Left ventricle myocardium inferior (tissue), 1 donor: ENCODE data around the gene SNTA1. TPM values are rescaled to one million over a fixed set of nuclear protein-coding genes. Genes with fewer than 3 reads are reported as not detected.
"Not testable (repeated sequence)": the region's sequence is repeated elsewhere in the genome, so short reads cannot be mapped to it uniquely, and the experiment has no call there.

Experiments
- DNase-seq: peaks from one replicate; pipeline ENCODE4 v3.0.0-alpha.2; 2020
- H3K27ac ChIP-seq: fragments of 200-600 bp; replicated peaks from 2 replicates; pipeline ENCODE4 v1.8.0; 2021
- H3K27me3 ChIP-seq: fragments of 200-600 bp; 2 replicates; pipeline ENCODE4 v1.8.0; 2021; ENCODE audit warnings: low read depth
- H3K36me3 ChIP-seq: fragments of 200-600 bp; 2 replicates; pipeline ENCODE4 v1.8.0; 2021
- H3K4me1 ChIP-seq: fragments of 200-600 bp; 2 replicates; pipeline ENCODE4 v1.8.0; 2021
- H3K4me3 ChIP-seq: fragments of 200-600 bp; 2 replicates; pipeline ENCODE4 v1.8.0; 2021; ENCODE audit warnings: mild to moderate bottlenecking, moderate library complexity
- H3K9me3 ChIP-seq: fragments of 200-600 bp; replicated peaks from 2 replicates; pipeline ENCODE4 v1.8.0; 2021
- intact Hi-C: fragments of 100-400 bp; cut with micrococcal nuclease; formaldehyde crosslinking; loops from one replicate; pipeline ENCODE4 v1.11.0; 2022
- total RNA-seq: library from RNA; stranded (reverse); fragmentation: NEBNext Ultra II Directional; extraction: Animal tissue kit (Norgen Biotek cat#: 25700); gene quantifications from one replicate; pipeline ENCODE4 v1.2.1, GENCODE V29; 2021
- TF ChIP-seq, protein P1 (sequence below): fragments of 200-600 bp; IDR thresholded peaks from 2 replicates; pipeline ENCODE4 v1.8.0; 2021; ENCODE audit warnings: antibody characterized with exemption, mild to moderate bottlenecking, borderline replicate concordance
- donor health status: DM: no; HTN: yes; CAD: no; lungs with severe emphysema.

Gene SNTA1
- total RNA-seq, 1 donor from 2014 or later = 202 TPM

DNA sequence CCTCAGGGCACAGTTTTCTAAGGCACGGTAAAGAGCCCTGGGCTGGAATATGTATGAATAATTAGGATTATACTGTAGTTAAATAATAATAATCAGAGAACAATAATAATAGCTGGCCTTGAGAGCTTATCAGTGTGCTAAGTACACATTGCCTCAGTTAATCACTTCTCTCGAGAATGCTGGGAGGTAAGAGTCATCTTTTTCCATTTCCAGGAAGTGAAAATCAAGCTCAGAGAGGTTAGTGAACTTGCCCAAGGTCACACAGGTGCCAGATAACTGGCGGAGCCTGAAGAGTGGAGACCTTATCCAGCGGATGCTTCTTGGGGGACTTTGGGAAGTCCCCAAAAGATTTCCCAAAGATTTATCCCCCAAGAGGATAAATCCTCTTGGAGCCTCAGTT is 26.9 kb upstream of the SNTA1 start:
- Histone ChIP-seq H3K27me3 (peaks cover 13% of the 10 kb centered on the region), H3K9me3 (no peaks in the 10 kb centered on the region), H3K4me1 (no peaks in the 10 kb centered on the region), H3K4me3 (no peak overlapping the region), H3K27ac (no peak overlapping the region), H3K36me3 (no peaks in the 10 kb centered on the region)
- DNase-seq = no peak
- TF ChIP-seq, protein P1, sequence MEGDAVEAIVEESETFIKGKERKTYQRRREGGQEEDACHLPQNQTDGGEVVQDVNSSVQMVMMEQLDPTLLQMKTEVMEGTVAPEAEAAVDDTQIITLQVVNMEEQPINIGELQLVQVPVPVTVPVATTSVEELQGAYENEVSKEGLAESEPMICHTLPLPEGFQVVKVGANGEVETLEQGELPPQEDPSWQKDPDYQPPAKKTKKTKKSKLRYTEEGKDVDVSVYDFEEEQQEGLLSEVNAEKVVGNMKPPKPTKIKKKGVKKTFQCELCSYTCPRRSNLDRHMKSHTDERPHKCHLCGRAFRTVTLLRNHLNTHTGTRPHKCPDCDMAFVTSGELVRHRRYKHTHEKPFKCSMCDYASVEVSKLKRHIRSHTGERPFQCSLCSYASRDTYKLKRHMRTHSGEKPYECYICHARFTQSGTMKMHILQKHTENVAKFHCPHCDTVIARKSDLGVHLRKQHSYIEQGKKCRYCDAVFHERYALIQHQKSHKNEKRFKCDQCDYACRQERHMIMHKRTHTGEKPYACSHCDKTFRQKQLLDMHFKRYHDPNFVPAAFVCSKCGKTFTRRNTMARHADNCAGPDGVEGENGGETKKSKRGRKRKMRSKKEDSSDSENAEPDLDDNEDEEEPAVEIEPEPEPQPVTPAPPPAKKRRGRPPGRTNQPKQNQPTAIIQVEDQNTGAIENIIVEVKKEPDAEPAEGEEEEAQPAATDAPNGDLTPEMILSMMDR = no peak
- intact Hi-C loops = no loop called here

DNA sequence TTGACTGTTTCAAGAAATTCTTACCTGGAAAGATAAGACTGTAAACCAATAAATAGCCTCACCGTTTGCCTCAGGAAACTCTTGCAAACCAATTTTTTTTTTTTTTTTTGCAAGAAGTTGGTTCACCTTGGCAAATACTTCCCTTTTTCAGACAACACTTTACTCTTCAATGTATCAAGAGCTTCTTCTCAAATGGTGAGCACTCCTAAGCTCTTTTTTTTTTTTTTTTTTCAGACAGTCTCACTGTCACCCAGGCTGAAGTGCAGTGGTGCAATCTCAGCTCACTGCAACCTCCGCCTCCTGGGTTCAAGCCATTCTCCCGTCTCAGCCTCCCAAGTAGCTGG is 22.7 kb upstream of the SNTA1 start:
- Histone ChIP-seq H3K27ac (no peak overlapping the region), H3K4me1 (peaks cover 17% of the 10 kb centered on the region), H3K27me3 (no peaks in the 10 kb centered on the region), H3K36me3 (no peaks in the 10 kb centered on the region), H3K4me3 (no peak overlapping the region), H3K9me3 (no peaks in the 10 kb centered on the region)
- TF ChIP-seq, protein P1 = no peak
- DNase-seq = no peak
- intact Hi-C loops = loop anchor here (10.0 kb wide), 1 partner anchor 179 kb away; no protein-coding TSS in a partner anchor

DNA sequence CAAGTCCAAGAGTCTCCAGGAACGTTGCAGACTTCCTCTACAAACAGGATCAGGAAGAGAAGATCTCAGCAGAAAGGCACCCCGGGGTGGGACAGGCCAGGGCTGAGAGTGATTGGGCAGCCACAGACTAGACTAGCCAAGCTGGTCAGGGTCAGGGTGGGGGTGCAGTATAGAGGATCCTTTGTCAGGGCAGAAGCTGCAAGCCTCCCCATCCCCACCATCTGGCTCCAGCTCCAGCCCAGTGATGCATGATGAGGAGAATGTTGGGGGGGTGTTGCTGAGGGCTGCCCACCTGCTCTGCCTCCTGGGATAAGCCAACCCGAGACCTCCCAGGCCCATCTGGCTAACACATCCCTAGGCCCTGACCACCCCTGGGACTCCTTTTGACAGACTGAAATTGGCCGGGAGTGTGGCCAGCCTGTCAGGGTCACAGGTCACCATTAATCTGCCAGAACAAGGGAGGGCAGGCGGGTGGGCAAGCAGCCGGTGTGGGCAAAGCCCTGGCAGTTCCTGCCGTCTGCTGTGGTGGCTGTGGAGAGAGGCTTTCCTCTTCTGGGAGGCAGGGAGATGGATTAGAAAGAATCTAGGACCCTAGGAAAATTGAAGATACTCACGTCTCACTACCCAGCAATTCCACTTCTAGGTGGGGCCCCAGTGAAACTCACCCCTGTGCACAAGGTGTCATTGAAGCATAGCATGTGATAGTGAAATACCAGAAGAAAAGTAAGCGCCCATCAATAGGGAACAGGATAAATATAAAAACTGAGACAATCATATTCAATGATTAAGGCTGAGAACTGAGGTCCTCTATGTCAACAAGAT is 22.1 kb upstream of the SNTA1 start:
- Histone ChIP-seq H3K4me3 (no peak overlapping the region), H3K4me1 (peaks cover 17% of the 10 kb centered on the region), H3K9me3 (no peaks in the 10 kb centered on the region), H3K27ac (no peak overlapping the region), H3K27me3 (no peaks in the 10 kb centered on the region), H3K36me3 (no peaks in the 10 kb centered on the region)
- TF ChIP-seq, protein P1 = no peak
- DNase-seq = no peak
- intact Hi-C loops = loop anchor here (10.0 kb wide), 1 partner anchor 179 kb away; no protein-coding TSS in a partner anchor

DNA sequence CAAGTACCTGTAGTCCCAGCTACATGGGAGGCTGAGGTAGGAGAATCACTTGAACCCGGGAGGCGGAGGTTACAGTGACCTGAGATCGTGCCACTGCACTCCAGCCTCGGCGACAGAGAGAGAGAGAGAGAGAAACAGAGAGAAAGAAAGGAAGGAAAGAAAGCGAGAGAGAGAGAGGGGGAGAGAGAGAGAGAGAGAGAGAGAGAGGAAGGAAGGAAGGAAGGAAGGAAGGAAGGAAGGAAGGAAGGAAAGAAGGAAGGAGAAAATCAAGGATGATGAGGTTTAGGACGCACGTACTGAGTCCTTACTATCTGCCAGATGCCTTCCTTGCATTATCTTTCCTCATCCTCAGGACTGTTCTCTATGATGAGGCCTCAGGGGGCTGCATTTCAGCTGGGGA is 21.2 kb upstream of the SNTA1 start:
- intact Hi-C loops = loop anchor here (10.0 kb wide), 1 partner anchor 180 kb away; no protein-coding TSS in a partner anchor
- not testable (repeated sequence) for H3K9me3 ChIP-seq, H3K27ac ChIP-seq, H3K27me3 ChIP-seq, H3K36me3 ChIP-seq, H3K4me3 ChIP-seq, DNase-seq
- peaks cover 17% of the 10 kb centered on the region for H3K4me1 ChIP-seq

DNA sequence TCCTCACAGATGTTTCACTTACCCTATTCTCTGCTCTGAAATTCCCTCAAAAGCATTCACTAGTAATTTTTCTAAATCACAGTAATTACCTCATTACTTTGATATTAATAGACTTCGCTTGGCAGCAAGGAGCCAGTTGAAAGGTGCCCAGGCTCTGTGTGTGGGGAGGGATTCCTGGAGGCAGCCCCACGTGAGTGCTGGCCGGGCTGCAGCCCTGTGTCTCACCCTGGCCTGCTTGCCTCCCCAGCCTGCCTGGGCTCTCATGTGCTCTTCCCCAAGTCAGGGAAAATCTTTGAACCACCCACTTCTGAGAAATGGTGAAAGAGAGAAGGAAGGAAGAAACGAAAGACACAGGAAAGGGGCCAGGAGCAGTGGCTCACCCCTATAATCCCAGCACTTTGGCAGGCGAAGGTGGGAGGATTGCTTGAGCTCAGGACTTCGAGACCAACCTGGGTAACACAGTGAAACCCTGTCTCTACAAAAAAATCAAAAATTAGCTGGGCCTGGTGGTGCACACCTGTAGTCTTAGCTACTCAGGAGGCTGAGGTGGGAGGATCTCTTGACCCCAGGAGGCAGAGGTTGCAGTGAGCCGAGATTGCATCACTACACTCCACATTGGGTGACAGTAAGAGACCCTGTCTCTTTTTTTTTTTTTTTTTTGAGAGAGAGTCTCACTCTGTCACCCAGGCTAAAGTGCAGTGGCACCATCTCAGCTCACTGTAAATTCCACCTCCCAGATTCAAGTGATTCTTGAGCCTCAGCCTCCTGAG is 20.0 kb upstream of the SNTA1 start:
- intact Hi-C loops = loop anchor here (10.0 kb wide), 1 partner anchor 181 kb away; no protein-coding TSS in a partner anchor
- TF ChIP-seq, protein P1 = no peak
- peak overlapping the region; percentile 73 for H3K27ac ChIP-seq

More for the DNA sequence above, 20.0 kb upstream of the SNTA1 start:
- Histone ChIP-seq H3K27me3 (no peaks in the 10 kb centered on the region), H3K36me3 (no peaks in the 10 kb centered on the region), H3K9me3 (no peaks in the 10 kb centered on the region), H3K4me3 (no peak overlapping the region), H3K4me1 (peaks cover 17% of the 10 kb centered on the region)
- peak; percentile 49 for DNase-seq
